Mucosa of rectum (tissue), 2 donors: ENCODE measurements around the gene TRIM32.

Experiments
- H3K27ac ChIP-seq, 2 donors: one replicate each; pipeline ENCODE4 v1.7.0; 2013; ENCODE audit warnings: inconsistent platforms in 2 of 2, low read depth in 2 of 2, low read length in 2 of 2
- H3K27me3 ChIP-seq, 2 donors: one replicate each; pipeline ENCODE4 v1.7.0; 2013; ENCODE audit warnings: low read length in 2 of 2; ENCODE audit not compliant: control insufficient read depth in 2 of 2, insufficient read depth in 2 of 2
- H3K36me3 ChIP-seq, 2 donors: one replicate each; pipeline ENCODE4 v1.7.0; 2013; ENCODE audit warnings: low read length in 2 of 2; ENCODE audit not compliant: control insufficient read depth in 2 of 2, insufficient read depth in 2 of 2
- H3K4me1 ChIP-seq, 2 donors: one replicate each; pipeline ENCODE4 v1.7.0; 2013; ENCODE audit warnings: low read length in 2 of 2, mild to moderate bottlenecking in 1 of 2; ENCODE audit not compliant: control insufficient read depth in 2 of 2, insufficient read depth in 2 of 2
- H3K4me3 ChIP-seq, 2 donors: one replicate each; pipeline ENCODE4 v1.7.0; 2013; ENCODE audit warnings: low read length in 2 of 2
- H3K9ac ChIP-seq, 2 donors: one replicate each; pipeline ENCODE4 v1.7.0; 2013; ENCODE audit warnings: low read length in 2 of 2, low read depth in 1 of 2, mild to moderate bottlenecking in 1 of 2
- H3K9me3 ChIP-seq, 2 donors: one replicate each; pipeline ENCODE4 v1.7.0; 2013; ENCODE audit warnings: low read length in 2 of 2; ENCODE audit not compliant: control insufficient read depth in 2 of 2
- donor health status: healthy.
- donor health status: Normal muscosa, but diverticular disease.

Gene TRIM32

GRCh38 chr9:116656501-116656971 is 30.6 kb upstream of the TRIM32 start:
- Histone ChIP-seq H3K36me3 (no peaks in the 10 kb centered on the region), H3K27me3 (no peaks in the 10 kb centered on the region), H3K4me1 (no peaks in the 10 kb centered on the region), H3K27ac (no peak overlapping the region), H3K9me3 (no peaks in the 10 kb centered on the region), H3K4me3 (no peak overlapping the region), H3K9ac (no peak overlapping the region)

- Histone ChIP-seq H3K27ac (no peak overlapping the region), H3K4me3 (no peak overlapping the region), H3K4me1 (no peaks in the 10 kb centered on the region), H3K9me3 (no peaks in the 10 kb centered on the region), H3K9ac (no peak overlapping the region), H3K27me3 (no peaks in the 10 kb centered on the region), H3K36me3 (no peaks in the 10 kb centered on the region)
These were observed 30.1 kb upstream of the TRIM32 start for GRCh38 chr9:116656977-116657376.

- no peak overlapping the region for H3K9ac ChIP-seq
- H3K36me3 ChIP-seq, result no peaks in the 10 kb centered on the region
- no peak overlapping the region for H3K4me3 ChIP-seq
- H3K27me3 ChIP-seq, result no peaks in the 10 kb centered on the region
- peaks cover 0 to 2% of the 10 kb centered on the region in 2 donors for H3K4me1 ChIP-seq
- no peaks in the 10 kb centered on the region for H3K9me3 ChIP-seq
- H3K27ac ChIP-seq, result no peak overlapping the region
These were observed 28.8 kb upstream of the TRIM32 start for GRCh38 chr9:116658265-116658664.

GRCh38 chr9:116661037-116661954 is 25.8 kb upstream of the TRIM32 start:
- H3K9me3 ChIP-seq, result no peaks in the 10 kb centered on the region
- peaks cover 0 to 2% of the 10 kb centered on the region in 2 donors for H3K4me1 ChIP-seq
- H3K27ac ChIP-seq, result no peak overlapping the region
- no peaks in the 10 kb centered on the region for H3K27me3 ChIP-seq
- H3K4me3 ChIP-seq, result no peak overlapping the region
- no peaks in the 10 kb centered on the region for H3K36me3 ChIP-seq
- no peak overlapping the region for H3K9ac ChIP-seq

- H3K36me3 ChIP-seq, result no peaks in the 10 kb centered on the region
- H3K4me3 ChIP-seq, result no peak overlapping the region
- H3K27ac ChIP-seq, result no peak overlapping the region
- H3K4me1 ChIP-seq, result peaks cover 0 to 2% of the 10 kb centered on the region in 2 donors
- H3K27me3 ChIP-seq, result no peaks in the 10 kb centered on the region
- no peak overlapping the region for H3K9ac ChIP-seq
- H3K9me3 ChIP-seq, result no peaks in the 10 kb centered on the region
These were observed 24.3 kb upstream of the TRIM32 start for GRCh38 chr9:116662646-116663310.

- H3K36me3 ChIP-seq, result no peaks in the 10 kb centered on the region
- H3K9ac ChIP-seq, result no peak overlapping the region
- H3K27me3 ChIP-seq, result no peaks in the 10 kb centered on the region
- H3K9me3 ChIP-seq, result no peaks in the 10 kb centered on the region
- H3K27ac ChIP-seq, result no peak overlapping the region
- no peak overlapping the region for H3K4me3 ChIP-seq
- peaks cover 0 to 2% of the 10 kb centered on the region in 2 donors for H3K4me1 ChIP-seq
These were observed 23.5 kb upstream of the TRIM32 start for GRCh38 chr9:116663581-116663980.

- H3K27ac ChIP-seq, result no peak overlapping the region
- no peaks in the 10 kb centered on the region for H3K4me1 ChIP-seq
- no peak overlapping the region for H3K4me3 ChIP-seq
- H3K27me3 ChIP-seq, result no peaks in the 10 kb centered on the region
- H3K36me3 ChIP-seq, result no peaks in the 10 kb centered on the region
- H3K9me3 ChIP-seq, result no peaks in the 10 kb centered on the region
- no peak overlapping the region for H3K9ac ChIP-seq
These were observed 18.0 kb upstream of the TRIM32 start for GRCh38 chr9:116668970-116669695.

GRCh38 chr9:116671605-116672004 is 15.5 kb upstream of the TRIM32 start:
- Histone ChIP-seq H3K36me3 (no peaks in the 10 kb centered on the region), H3K27ac (no peak overlapping the region), H3K4me3 (no peak overlapping the region), H3K9me3 (no peaks in the 10 kb centered on the region), H3K4me1 (no peaks in the 10 kb centered on the region), H3K9ac (no peak overlapping the region), H3K27me3 (no peaks in the 10 kb centered on the region)

GRCh38 chr9:116673375-116673774 is 13.7 kb upstream of the TRIM32 start:
- H3K36me3 ChIP-seq, result no peaks in the 10 kb centered on the region
- H3K4me3 ChIP-seq, result no peak overlapping the region
- H3K27me3 ChIP-seq, result no peaks in the 10 kb centered on the region
- no peak overlapping the region for H3K27ac ChIP-seq
- H3K9ac ChIP-seq, result no peak overlapping the region
- H3K4me1 ChIP-seq, result no peaks in the 10 kb centered on the region
- H3K9me3 ChIP-seq, result no peaks in the 10 kb centered on the region
